ENCODE results near the gene FSTL4.

DNA sequence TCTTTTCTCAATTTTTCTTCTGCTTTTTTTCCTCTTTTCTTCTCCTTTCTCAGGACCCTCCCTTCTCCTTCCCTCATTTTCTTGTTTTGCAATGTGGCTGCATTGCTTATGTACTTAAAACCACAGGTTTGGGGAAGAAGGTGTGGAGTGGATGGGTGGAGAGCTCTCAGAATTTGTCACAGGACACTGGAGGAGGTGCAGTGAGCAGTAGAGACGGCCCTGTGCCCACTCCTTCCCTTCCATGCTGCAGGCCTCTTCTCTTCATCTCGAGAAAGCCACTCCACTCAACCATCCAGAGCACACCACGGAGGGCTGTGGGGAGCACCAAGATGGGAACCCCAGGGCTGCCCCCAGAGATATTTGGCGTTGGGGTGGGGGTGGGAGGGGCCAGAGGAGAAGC lies 92.3 kb downstream of the FSTL4 start:
- TF ChIP-seq, protein P1, sequence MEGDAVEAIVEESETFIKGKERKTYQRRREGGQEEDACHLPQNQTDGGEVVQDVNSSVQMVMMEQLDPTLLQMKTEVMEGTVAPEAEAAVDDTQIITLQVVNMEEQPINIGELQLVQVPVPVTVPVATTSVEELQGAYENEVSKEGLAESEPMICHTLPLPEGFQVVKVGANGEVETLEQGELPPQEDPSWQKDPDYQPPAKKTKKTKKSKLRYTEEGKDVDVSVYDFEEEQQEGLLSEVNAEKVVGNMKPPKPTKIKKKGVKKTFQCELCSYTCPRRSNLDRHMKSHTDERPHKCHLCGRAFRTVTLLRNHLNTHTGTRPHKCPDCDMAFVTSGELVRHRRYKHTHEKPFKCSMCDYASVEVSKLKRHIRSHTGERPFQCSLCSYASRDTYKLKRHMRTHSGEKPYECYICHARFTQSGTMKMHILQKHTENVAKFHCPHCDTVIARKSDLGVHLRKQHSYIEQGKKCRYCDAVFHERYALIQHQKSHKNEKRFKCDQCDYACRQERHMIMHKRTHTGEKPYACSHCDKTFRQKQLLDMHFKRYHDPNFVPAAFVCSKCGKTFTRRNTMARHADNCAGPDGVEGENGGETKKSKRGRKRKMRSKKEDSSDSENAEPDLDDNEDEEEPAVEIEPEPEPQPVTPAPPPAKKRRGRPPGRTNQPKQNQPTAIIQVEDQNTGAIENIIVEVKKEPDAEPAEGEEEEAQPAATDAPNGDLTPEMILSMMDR (conservative IDR thresholded peaks at IDR 0.05; ENCODE audit: low read length): no peak
- no peak for TF ChIP-seq EZH2phosphoT487 (IDR thresholded peaks at IDR 0.05; ENCODE audit: borderline replicate concordance, low read depth, low read length)
